K562 (cell line): ENCODE measurements around the gene SMAD3. TPM values are rescaled to one million over a fixed set of nuclear protein-coding genes. Genes with fewer than 3 reads are reported as not detected.

ENCODE experiments used
- ATAC-seq: fragments of 200-7000 bp; cut with Tn5 transposase; 3 replicates; pipeline ENCODE4 v1.9.1; 2020; ENCODE audit warnings: moderate library complexity
- BruUV-seq: library from RNA; stranded (reverse); fragments of 400-500 nt; replicated peaks from 2 replicates; lab custom pipeline; 2021; lab: Mats Ljungman, UMichigan
- CTCF ChIA-PET: fragments of 300-600 bp; formaldehyde crosslinking; extraction: SDS; loops from one replicate; lab custom pipeline; 2021; ENCODE audit warnings: low intra/inter-chr PET ratio; lab: Yijun Ruan, JAX
- POLR2A ChIA-PET: fragments of 300-600, 350-650 bp; sonication (Branson Sonifier 250); formaldehyde crosslinking; extraction: SDS; loops from one replicate; lab custom pipeline; 2021; ENCODE audit warnings: antibody characterized with exemption, inconsistent platforms; lab: Yijun Ruan, JAX
- DNase-seq, 4 experiments: peaks; one replicate each; pipeline versions ENCODE4 v3.0.0 to v3.0.0-alpha.2; 2011 to 2018; ENCODE audit warnings: low spot score in 3 of 4, mixed read lengths in 3 of 4; ENCODE audit errors: extremely low read depth in 1 of 4
- FAIRE-seq: peaks from 2 replicates; lab custom pipeline; 2011; peaks lifted over from hg19 to GRCh38; lab: Jason Lieb, UNC
- H2AFZ ChIP-seq: 2 replicates; pipeline ENCODE4 v1.6.0; 2011; ENCODE audit warnings: low read depth, low read length, control low read depth, inconsistent platforms
- H3K27ac ChIP-seq: fragments of 200-600 bp; 3 replicates; pipeline ENCODE4 v1.8.0; 2011; ENCODE audit warnings: low read depth, mild to moderate bottlenecking, control low read depth, inconsistent platforms, low read length, moderate library complexity, mixed read lengths; ENCODE audit errors: extremely low read depth
- H3K27me3 ChIP-seq, 2 experiments: fragments of 300-600 bp in 1 of 2; 2 replicates in 1 of 2; 3 replicates in 1 of 2; pipeline versions ENCODE4 v1.6.0 to v1.8.0; 2011; ENCODE audit warnings: inconsistent platforms in 2 of 2, low read length in 2 of 2, mild to moderate bottlenecking in 1 of 2, mixed read lengths in 1 of 2, moderate library complexity in 1 of 2; ENCODE audit not compliant: control insufficient read depth in 2 of 2, insufficient read depth in 2 of 2
- H3K36me3 ChIP-seq: fragments of 300-600 bp; 3 replicates; pipeline ENCODE4 v1.8.0; 2011; ENCODE audit warnings: mild to moderate bottlenecking, low read length, inconsistent platforms; ENCODE audit not compliant: control insufficient read depth, insufficient read depth
- H3K4me1 ChIP-seq, 2 experiments: fragments of 200-600 bp in 1 of 2; replicated peaks in 1 of 2; 2 replicates in 1 of 2; 3 replicates in 1 of 2; pipeline versions ENCODE4 v1.5.1 to v1.8.0; 2011; ENCODE audit warnings: inconsistent platforms in 2 of 2, low read length in 2 of 2, mild to moderate bottlenecking in 1 of 2, mixed read lengths in 1 of 2, moderate library complexity in 1 of 2; ENCODE audit not compliant: control insufficient read depth in 2 of 2, insufficient read depth in 2 of 2
- H3K4me2 ChIP-seq: 2 replicates; pipeline ENCODE4 v1.6.1; 2011; ENCODE audit warnings: low read length, control low read depth, inconsistent platforms, mixed read lengths; ENCODE audit not compliant: insufficient read depth
- H3K4me3 ChIP-seq: fragments of 200-600 bp; sonication (generic), shearing (Covaris generic); 2 replicates; pipeline ENCODE4 v1.5.1; 2016; ENCODE audit warnings: control low read depth, inconsistent platforms
- H3K79me2 ChIP-seq: fragments of 200-600 bp; 3 replicates; pipeline ENCODE4 v1.8.0; 2011; ENCODE audit warnings: low read length, inconsistent platforms; ENCODE audit not compliant: control insufficient read depth, insufficient read depth
- H3K9ac ChIP-seq, 2 experiments: 2 replicates each; pipeline versions ENCODE4 v1.6.0 to v1.6.1; 2011; ENCODE audit warnings: low read depth in 2 of 2, low read length in 2 of 2, control low read depth in 1 of 2, inconsistent platforms in 1 of 2, mild to moderate bottlenecking in 1 of 2, mixed read lengths in 1 of 2; ENCODE audit not compliant: insufficient read depth in 1 of 2
- H3K9me1 ChIP-seq: one replicate; pipeline ENCODE4 v1.6.0; 2011; ENCODE audit warnings: inconsistent platforms, mild to moderate bottlenecking, low read length, moderate library complexity; ENCODE audit not compliant: control insufficient read depth, insufficient read depth
- H3K9me3 ChIP-seq: replicated peaks from 2 replicates; pipeline ENCODE4 v1.5.1; 2011; ENCODE audit warnings: low read depth, low read length, inconsistent platforms; ENCODE audit not compliant: control insufficient read depth, insufficient read depth
- H4K20me1 ChIP-seq: replicated peaks from 2 replicates; pipeline ENCODE4 v1.6.1; 2011; ENCODE audit warnings: low read length, inconsistent platforms, mixed read lengths; ENCODE audit not compliant: control insufficient read depth, insufficient read depth
- C11orf30 ChIP-seq: fragments of 450-650 bp; IDR thresholded peaks from 2 replicates; pipeline ENCODE4 v1.6.1; 2016; ENCODE audit warnings: low read depth, mild to moderate bottlenecking
- CBFA2T2 ChIP-seq: fragments of 450-650 bp; conservative IDR thresholded peaks from 2 replicates; pipeline ENCODE4 v1.6.1; 2017; ENCODE audit warnings: mild to moderate bottlenecking
- COPS2 ChIP-seq: fragments of 450-650 bp; conservative IDR thresholded peaks from 2 replicates; pipeline ENCODE4 v1.6.1; 2016; ENCODE audit warnings: mild to moderate bottlenecking, moderate library complexity
- EP300 ChIP-seq: IDR thresholded peaks from 2 replicates; pipeline ENCODE4 v1.6.1; 2012; ENCODE audit warnings: low read length, improper control_type of control experiment
- JUNB ChIP-seq: fragments of 450-650 bp; formaldehyde crosslinking; conservative IDR thresholded peaks from 2 replicates; pipeline ENCODE4 v1.4.0; 2020; ENCODE audit warnings: mild to moderate bottlenecking
- MAFK ChIP-seq: IDR thresholded peaks from 2 replicates; pipeline ENCODE4 v1.6.1; 2011; ENCODE audit warnings: low read length, improper control_type of control experiment
- MYNN ChIP-seq, 2 experiments: sonication (generic); formaldehyde crosslinking in 1 of 2; IDR thresholded peaks; 2 replicates each; pipeline versions ENCODE4 v1.5.0 to v1.6.1; 2016 to 2020; ENCODE audit warnings: antibody characterized with exemption in 1 of 2, missing genetic modification reagents in 1 of 2
- NFE2 ChIP-seq: IDR thresholded peaks from 2 replicates; pipeline ENCODE4 v1.6.1; 2014; ENCODE audit warnings: antibody characterized with exemption, low read depth
- SMC3 ChIP-seq: conservative IDR thresholded peaks from 2 replicates; pipeline ENCODE4 v1.6.1; 2011; ENCODE audit warnings: low read depth, low read length, improper control_type of control experiment; ENCODE audit not compliant: insufficient read depth
- TAF1 ChIP-seq: IDR thresholded peaks from 2 replicates; pipeline ENCODE4 v1.6.1; 2011; ENCODE audit warnings: mild to moderate bottlenecking, low read length, moderate library complexity; ENCODE audit not compliant: insufficient read depth, control insufficient read depth, severe bottlenecking; ENCODE audit errors: extremely low read depth
- TSHZ1 ChIP-seq: fragments of 250-450 bp; sonication (Bioruptor Pico); IDR thresholded peaks from 2 replicates; pipeline ENCODE4 v1.4.0; 2020; ENCODE audit warnings: mild to moderate bottlenecking, moderate library complexity
- WGBS: fragments of 100-300 bp; shearing (Covaris generic); methylation state at CpG from one replicate; pipeline ENCODE4 v1.1.6; 2016; ENCODE audit warnings: low coverage, mixed read lengths; ENCODE audit not compliant: insufficient coverage; ENCODE audit errors: missing lambda C conversion rate; 5-methylcytosine and 5-hydroxymethylcytosine counted together
- in situ Hi-C: fragments of 300-500 bp; cut with MboI; formaldehyde crosslinking; loops from 4 replicates; pipeline ENCODE4 v1.15.0; 2018; ENCODE audit warnings: inconsistent platforms, mixed read lengths
- intact Hi-C: fragments of 100-400 bp; cut with micrococcal nuclease; formaldehyde crosslinking; loops from 2 replicates; pipeline ENCODE4 v1.14.2; 2022
- polyA plus RNA-seq, 8 experiments: library from polyadenylated mRNA; depleted of rRNA in 4 of 8; stranded (reverse) in 5 of 8; unstranded in 3 of 8; fragments of >200 nt; fragmentation: Nextera tagmentation in 2 of 8; fragmentation: Illumina TruSeq in 1 of 8; extraction: Ambion mirVana in 2 of 8; extraction: Trizol in 1 of 8; gene quantifications; 2 replicates each; pipeline versions ENCODE4 v1.2.1 to v1.2.3, GENCODE V29; 2011 to 2014; ENCODE audit warnings: inconsistent platforms in 1 of 8, missing spikeins in 1 of 8
- total RNA-seq, 7 experiments: library from RNA; depleted of rRNA in 6 of 7; stranded (reverse); fragments of >200 nt in 6 of 7; fragmentation: Illumina TruSeq in 2 of 7; extraction: Trizol in 2 of 7; gene quantifications; 2 replicates each; pipeline versions ENCODE4 v1.2.1 to v1.2.3, GENCODE V29; 2011 to 2021; ENCODE audit warnings: low replicate concordance in 1 of 7
- TF ChIP-seq, protein P1 (sequence below): fragments of 200-800 bp; sonication (Bioruptor generic); IDR thresholded peaks from 2 replicates; pipeline ENCODE4 v1.6.1; 2017; ENCODE audit warnings: missing genetic modification characterization, missing compliant biosample characterization
- TF ChIP-seq, protein P2 (sequence below): sonication (generic); formaldehyde crosslinking; IDR thresholded peaks from 2 replicates; pipeline ENCODE4 v1.8.0; 2022; ENCODE audit warnings: missing genetic modification reagents, mild to moderate bottlenecking, moderate library complexity, borderline replicate concordance

SMAD3 gene
- total and polyA plus RNA-seq, 9 of the 15 experiments (the other 6 are each of a cell fraction or from before 2014, with no cell fraction given) = 4.3 to 39.2 (median 11.1) TPM

DNA sequence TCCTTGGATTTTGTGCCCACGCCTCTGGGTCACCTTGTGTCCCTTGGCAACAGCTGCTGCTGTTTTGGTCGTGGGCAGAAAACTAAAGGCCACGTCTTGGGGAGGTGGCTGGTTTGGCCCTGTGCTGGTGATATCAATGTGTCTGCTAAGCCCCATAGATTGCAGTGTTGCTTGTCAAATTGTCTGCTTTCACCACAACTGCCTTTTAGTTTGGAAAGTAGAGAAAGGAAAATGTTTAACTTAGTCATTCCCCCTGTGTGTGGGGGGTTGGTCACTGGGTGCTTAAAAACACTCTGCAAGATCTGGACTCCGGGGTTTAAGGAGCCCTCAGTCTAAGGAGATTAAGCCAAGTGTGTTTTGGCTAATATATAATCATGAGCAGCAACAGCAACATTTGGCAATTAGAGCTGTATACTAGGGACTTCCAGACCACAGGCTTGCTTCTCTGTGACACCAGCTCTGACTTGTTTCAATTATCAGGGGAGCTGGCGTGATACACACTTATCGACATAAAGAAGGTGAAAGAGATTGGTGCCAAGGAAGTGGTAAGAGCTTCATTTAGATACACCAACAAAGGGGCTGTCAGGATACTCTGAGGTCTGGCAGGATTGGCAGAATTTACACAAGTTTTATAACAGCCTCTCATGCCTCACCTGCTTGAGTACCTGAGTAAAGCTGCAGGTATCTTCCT is 3.5 kb downstream of the SMAD3 start:
- 25% methylated on average over 6 of the region's 6 CpGs for WGBS
- in situ Hi-C loops = no loop called here
- Histone ChIP-seq H4K20me1 (no peaks in the 10 kb centered on the region), H3K27me3 (no peaks in the 10 kb centered on the region), H2AFZ (no peak overlapping the region), H3K4me2 (peak overlapping the region; percentile 83), H3K79me2 (peaks cover 70% of the 10 kb centered on the region), H3K27ac (peak overlapping the region; percentile 79), H3K4me3 (peak overlapping the region; percentile 79), H3K9ac (peak overlapping the region; percentile 64 to 73; a peak in 3 of 4 replicates), H3K9me3 (no peaks in the 10 kb centered on the region), H3K4me1 (peaks cover 41 to 56% of the 10 kb centered on the region in 2 experiments), H3K36me3 (peaks cover 27% of the 10 kb centered on the region), H3K9me1 (no peaks in the 10 kb centered on the region)
- FAIRE-seq (peak; percentile 82), DNase-seq (peak in 2 of 4 experiments; percentile 48 to 69), ATAC-seq (no peak)
- BruUV-seq = no TSS peak
- intact Hi-C loops = loop anchor here (2.0 to 10.0 kb wide), 3 partner anchors 22 to 183 kb away; partner anchors contain the start of genes AAGAB and IQCH
- ChIA-PET CTCF (no interaction called here), POLR2A (interaction anchor here (0.6 to 5.6 kb wide), 10 partner anchors 8 to 568 kb away, joined by 3 to 40 read pairs (median 4); no protein-coding TSS in a partner anchor)
- TF ChIP-seq COPS2 = no peak
- TF ChIP-seq, protein P1, sequence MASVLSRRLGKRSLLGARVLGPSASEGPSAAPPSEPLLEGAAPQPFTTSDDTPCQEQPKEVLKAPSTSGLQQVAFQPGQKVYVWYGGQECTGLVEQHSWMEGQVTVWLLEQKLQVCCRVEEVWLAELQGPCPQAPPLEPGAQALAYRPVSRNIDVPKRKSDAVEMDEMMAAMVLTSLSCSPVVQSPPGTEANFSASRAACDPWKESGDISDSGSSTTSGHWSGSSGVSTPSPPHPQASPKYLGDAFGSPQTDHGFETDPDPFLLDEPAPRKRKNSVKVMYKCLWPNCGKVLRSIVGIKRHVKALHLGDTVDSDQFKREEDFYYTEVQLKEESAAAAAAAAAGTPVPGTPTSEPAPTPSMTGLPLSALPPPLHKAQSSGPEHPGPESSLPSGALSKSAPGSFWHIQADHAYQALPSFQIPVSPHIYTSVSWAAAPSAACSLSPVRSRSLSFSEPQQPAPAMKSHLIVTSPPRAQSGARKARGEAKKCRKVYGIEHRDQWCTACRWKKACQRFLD (CRISPR knock-in tag) = no peak
- peak; percentile 4; the same call in 1 of the 2 replicates for TF ChIP-seq EP300
- peak; percentile 22; the same call in 1 of the 2 replicates for TF ChIP-seq MAFK
- peak; percentile 21; the same call in 1 of the 2 replicates for TF ChIP-seq MYNN (IDR thresholded peaks at IDR 0.05)
- TF ChIP-seq MYNN (CRISPR knock-in tag; IDR thresholded peaks at IDR 0.05) = no peak
- no peak for TF ChIP-seq JUNB (CRISPR knock-in tag)
- TF ChIP-seq NFE2 = peak; percentile 67
- no peak for TF ChIP-seq SMC3
- TF ChIP-seq, protein P2, sequence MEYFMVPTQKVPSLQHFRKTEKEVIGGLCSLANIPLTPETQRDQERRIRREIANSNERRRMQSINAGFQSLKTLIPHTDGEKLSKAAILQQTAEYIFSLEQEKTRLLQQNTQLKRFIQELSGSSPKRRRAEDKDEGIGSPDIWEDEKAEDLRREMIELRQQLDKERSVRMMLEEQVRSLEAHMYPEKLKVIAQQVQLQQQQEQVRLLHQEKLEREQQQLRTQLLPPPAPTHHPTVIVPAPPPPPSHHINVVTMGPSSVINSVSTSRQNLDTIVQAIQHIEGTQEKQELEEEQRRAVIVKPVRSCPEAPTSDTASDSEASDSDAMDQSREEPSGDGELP = peak; percentile 30; the same call in 1 of the 2 replicates
- TF ChIP-seq TSHZ1 (CRISPR knock-in tag) = no peak
- no peak for TF ChIP-seq TAF1
- 0 out of 2 replicates have a peak, but pooled peaks have one; percentile 16 for TF ChIP-seq CBFA2T2
- TF ChIP-seq C11orf30 = peak; percentile 32
